ENCODE data around the gene CD300LB. TPM values are rescaled to one million over a fixed set of nuclear protein-coding genes. Genes with fewer than 3 reads are reported as not detected.
"Not testable (repeated sequence)": the region's sequence is repeated elsewhere in the genome, so short reads cannot be mapped to it uniquely, and the experiment has no call there.

The CD300LB gene
- total and polyA plus RNA-seq, 3 donors from 2014 or later, result 0.30 to 0.99 (median 0.71) TPM

- 42 to 45% methylated on average over 11 of the region's 11 CpGs for WGBS, 2 donors
- Histone ChIP-seq H3K36me3 (ENCODE audit: low read depth, missing control alignments) (no peaks in the 10 kb centered on the region), H3K4me3 (no peak overlapping the region), H3K27ac (no peak overlapping the region), H3K27me3 (no peaks in the 10 kb centered on the region), H3K9me3 (no peaks in the 10 kb centered on the region), H3K4me1 (no peaks in the 10 kb centered on the region)
- TF ChIP-seq, protein P1, sequence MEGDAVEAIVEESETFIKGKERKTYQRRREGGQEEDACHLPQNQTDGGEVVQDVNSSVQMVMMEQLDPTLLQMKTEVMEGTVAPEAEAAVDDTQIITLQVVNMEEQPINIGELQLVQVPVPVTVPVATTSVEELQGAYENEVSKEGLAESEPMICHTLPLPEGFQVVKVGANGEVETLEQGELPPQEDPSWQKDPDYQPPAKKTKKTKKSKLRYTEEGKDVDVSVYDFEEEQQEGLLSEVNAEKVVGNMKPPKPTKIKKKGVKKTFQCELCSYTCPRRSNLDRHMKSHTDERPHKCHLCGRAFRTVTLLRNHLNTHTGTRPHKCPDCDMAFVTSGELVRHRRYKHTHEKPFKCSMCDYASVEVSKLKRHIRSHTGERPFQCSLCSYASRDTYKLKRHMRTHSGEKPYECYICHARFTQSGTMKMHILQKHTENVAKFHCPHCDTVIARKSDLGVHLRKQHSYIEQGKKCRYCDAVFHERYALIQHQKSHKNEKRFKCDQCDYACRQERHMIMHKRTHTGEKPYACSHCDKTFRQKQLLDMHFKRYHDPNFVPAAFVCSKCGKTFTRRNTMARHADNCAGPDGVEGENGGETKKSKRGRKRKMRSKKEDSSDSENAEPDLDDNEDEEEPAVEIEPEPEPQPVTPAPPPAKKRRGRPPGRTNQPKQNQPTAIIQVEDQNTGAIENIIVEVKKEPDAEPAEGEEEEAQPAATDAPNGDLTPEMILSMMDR (IDR thresholded peaks at IDR 0.05), result peak; percentile 65 to 87 (median 86)
- TF ChIP-seq POLR2A (IDR thresholded peaks at IDR 0.05), result no peak
- DNase-seq, result peak; percentile 80
- intact Hi-C loops (cut with DNase I; ENCODE audit: low total_unique reads), result no loop called here
Observed at GRCh38 chr17:74493331-74493833, 37.9 kb downstream of the CD300LB start.

GRCh38 chr17:74491626-74492025 is 39.6 kb downstream of the CD300LB start:
- Histone ChIP-seq H3K4me3 (no peak overlapping the region), H3K27ac (no peak overlapping the region), H3K4me1 (no peaks in the 10 kb centered on the region), H3K9me3 (no peaks in the 10 kb centered on the region), H3K36me3 (ENCODE audit: low read depth, missing control alignments) (no peaks in the 10 kb centered on the region), H3K27me3 (no peaks in the 10 kb centered on the region)
- no peak for DNase-seq
- 88 to 90% methylated on average over 7 of the region's 7 CpGs for WGBS, 2 donors
- intact Hi-C loops (cut with DNase I; ENCODE audit: low total_unique reads), result no loop called here
- TF ChIP-seq, protein P1 (IDR thresholded peaks at IDR 0.05), result no peak
- TF ChIP-seq POLR2A (IDR thresholded peaks at IDR 0.05), result no peak

- H3K27ac ChIP-seq, result no peak overlapping the region
- H3K9me3 ChIP-seq, result no peaks in the 10 kb centered on the region
- H3K4me1 ChIP-seq, result no peaks in the 10 kb centered on the region
- intact Hi-C loops (cut with DNase I; ENCODE audit: low total_unique reads), result no loop called here
- DNase-seq, result no peak
- no peak for TF ChIP-seq POLR2A (IDR thresholded peaks at IDR 0.05)
- TF ChIP-seq, protein P1 (IDR thresholded peaks at IDR 0.05), result no peak
- H3K36me3 ChIP-seq (ENCODE audit: low read depth, missing control alignments), result no peaks in the 10 kb centered on the region
- H3K4me3 ChIP-seq, result no peak overlapping the region
- WGBS, 2 donors, result 85 to 86% methylated on average over 9 of the region's 9 CpGs
- no peaks in the 10 kb centered on the region for H3K27me3 ChIP-seq
Observed at GRCh38 chr17:74490716-74491115, 40.6 kb downstream of the CD300LB start.

GRCh38 chr17:74488276-74488675 is 43.0 kb downstream of the CD300LB start:
- H3K27me3 ChIP-seq; H3K36me3 ChIP-seq (ENCODE audit: low read depth, missing control alignments); intact Hi-C loops (cut with DNase I; ENCODE audit: low total_unique reads); H3K4me3 ChIP-seq; H3K27ac ChIP-seq; H3K4me1 ChIP-seq; DNase-seq; H3K9me3 ChIP-seq: not testable (repeated sequence)
- 94 to 100% methylated on average over 1 to 4 of the region's 4 CpGs for WGBS, 2 donors

GRCh38 chr17:74485841-74486240 is 45.4 kb downstream of the CD300LB start:
- intact Hi-C loops (cut with DNase I; ENCODE audit: low total_unique reads), result no loop called here
- DNase-seq, result no peak

More at GRCh38 chr17:74485841-74486240, 45.4 kb downstream of the CD300LB start:
- TF ChIP-seq, protein P1 (IDR thresholded peaks at IDR 0.05), result no peak
- no peak for TF ChIP-seq POLR2A (IDR thresholded peaks at IDR 0.05)
- no peaks in the 10 kb centered on the region for H3K27me3 ChIP-seq
- no peaks in the 10 kb centered on the region for H3K4me1 ChIP-seq
- H3K36me3 ChIP-seq (ENCODE audit: low read depth, missing control alignments), result no peaks in the 10 kb centered on the region
- 82 to 83% methylated on average over 5 of the region's 5 CpGs for WGBS, 2 donors
- no peak overlapping the region for H3K4me3 ChIP-seq
- H3K27ac ChIP-seq, result no peak overlapping the region
- no peaks in the 10 kb centered on the region for H3K9me3 ChIP-seq

Measured in testis (tissue), 3 donors.